ENCODE results near the gene DPH2. TPM values are rescaled to one million over a fixed set of nuclear protein-coding genes. Genes with fewer than 3 reads are reported as not detected.

Gene DPH2
- total RNA-seq, 1 donor from 2014 or later, result 9.5 TPM

- ATAC-seq, result no peak
- no peak for DNase-seq (ENCODE audit: low spot score)
Measured at GRCh38 chr1:43942411-43942810, 27.4 kb upstream of the DPH2 start.

DNA sequence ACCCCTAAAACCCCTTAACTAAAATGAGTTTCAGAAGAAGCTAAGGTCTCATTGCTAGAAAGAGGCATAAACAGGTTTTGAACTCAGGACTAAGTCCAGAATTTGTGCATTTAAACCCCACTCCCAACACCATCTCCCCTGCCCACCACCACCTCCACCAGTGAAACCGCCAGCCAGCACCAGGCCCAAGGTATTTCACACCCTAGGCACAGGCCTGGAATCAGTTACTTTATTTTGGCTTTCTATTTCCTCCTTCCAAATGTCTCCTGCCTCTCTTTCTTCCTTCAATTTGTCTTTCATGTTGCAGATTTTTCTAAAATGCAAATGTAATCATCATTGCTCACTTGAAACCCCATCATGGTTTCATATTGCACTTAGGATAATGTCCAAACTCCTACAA, 24.9 kb upstream of the DPH2 start:
- ATAC-seq, result no peak
- no peak for DNase-seq (ENCODE audit: low spot score)

DNA sequence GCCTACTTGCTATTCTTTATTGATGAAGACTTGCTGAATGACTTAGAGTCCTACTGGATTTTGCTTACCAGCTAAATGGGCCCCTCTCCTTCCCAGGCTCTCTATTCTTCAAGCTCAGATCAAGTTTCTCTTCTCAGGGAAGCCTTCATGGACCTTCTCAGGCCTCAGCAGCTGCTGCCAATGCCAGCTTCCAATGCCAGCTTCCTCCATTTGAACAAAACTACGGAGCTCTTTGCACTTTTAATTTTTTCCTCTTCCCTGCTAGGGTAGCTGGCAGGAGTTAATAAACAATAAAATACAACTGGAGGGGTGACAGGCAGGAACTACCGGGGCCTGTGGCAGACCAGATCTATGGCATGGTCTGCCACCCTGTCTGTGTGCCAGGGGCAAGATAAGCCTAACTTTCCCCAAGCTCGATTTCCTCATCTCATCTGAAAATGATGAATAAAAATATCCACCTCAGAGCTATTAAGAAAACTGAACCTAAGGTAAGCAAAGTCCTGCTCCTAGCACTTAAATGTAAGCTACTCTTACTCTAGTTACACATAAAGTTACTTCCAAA, 24.1 kb upstream of the DPH2 start:
- ATAC-seq, result no peak
- no peak for DNase-seq (ENCODE audit: low spot score)

DNA sequence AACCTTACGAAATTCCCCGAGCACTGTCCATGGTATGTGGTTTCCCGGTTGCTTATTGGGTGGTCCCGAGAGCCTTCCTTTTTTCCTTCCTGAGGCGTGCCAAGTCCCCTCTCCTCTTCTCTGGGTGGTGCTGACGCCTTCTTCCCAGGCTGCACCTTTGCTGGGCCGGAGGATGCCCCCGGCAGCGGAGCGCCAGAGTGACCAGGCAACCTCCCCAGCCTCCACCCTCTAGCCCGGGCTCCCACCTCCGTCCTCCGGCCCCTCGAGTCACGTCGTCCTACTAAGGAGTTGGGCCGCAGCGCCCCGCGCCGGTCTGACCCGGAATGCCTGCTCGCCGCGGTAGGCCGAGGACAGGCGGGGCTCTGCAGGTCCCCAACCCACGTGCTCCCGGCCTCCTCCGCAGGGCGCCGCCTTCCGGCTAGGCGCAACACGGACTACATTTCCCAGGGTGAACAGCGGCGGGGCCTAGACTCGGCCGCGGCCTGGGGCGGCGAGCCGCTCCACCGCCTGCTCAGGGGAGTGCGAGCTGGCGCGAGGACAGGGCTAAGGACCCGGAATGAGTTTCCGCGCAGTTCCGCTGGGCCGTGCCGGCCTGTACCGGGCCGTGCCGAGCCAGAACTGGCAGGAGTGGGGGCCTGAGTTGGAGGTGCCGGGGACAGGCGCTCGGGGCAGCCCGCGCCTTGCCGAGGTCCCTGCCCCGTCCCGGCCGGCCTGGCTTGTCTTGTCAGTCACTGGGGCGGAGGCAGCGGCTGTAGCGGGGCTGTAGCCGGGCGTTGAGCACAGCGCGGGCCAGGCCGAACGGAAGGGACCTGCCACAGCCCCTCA, 23.4 kb upstream of the DPH2 start, which contains the start of gene IPO13:
Gene IPO13 (plus strand): TSS at position 715 of the 825 bp plus-strand sequence. CDS start 651 bp downstream, outside the sequence.
- DNase-seq (ENCODE audit: low spot score), result peak; percentile 97
- peak; percentile 96 for ATAC-seq

DNA sequence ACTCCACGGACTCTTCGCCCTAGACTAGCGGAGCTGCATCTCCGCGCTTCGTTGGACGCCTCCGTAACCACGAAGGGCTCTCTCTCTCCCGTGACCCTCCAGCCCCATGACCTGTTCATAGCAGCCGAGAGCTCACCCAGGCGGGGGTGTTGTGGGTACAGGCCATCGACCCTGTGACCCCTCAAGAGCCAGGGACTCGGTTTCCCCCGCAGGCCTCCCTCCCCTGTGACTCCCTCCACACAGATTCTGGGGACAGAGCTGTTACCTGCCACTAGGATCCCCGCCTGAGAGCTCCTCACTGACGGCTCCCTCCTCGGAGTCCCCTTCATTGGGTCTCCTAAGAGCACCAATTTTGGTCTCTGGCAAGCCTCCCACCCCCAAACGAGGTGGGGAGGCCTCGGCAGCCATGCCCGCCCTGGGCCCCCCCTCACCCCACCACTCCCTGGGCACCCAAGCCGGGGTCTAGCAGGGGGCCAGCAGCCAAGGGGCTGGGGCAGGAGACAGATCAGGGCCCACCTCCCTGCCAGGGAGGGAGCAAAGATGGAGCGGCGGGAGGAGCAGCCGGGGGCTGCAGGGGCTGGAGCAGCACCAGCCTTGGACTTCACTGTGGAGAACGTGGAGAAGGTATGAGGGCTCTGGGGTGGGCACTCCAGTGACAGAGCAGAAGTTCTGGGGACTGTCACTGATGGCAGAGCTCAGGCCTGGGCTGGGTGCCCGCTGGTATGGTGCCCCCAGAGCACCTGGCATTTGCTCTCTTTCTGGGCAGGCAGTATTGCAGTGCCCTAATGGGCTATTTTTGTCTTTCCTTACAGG, 22.5 kb upstream of the DPH2 start:
- ATAC-seq (no peak), DNase-seq (ENCODE audit: low spot score) (peak; percentile 55)

DNA sequence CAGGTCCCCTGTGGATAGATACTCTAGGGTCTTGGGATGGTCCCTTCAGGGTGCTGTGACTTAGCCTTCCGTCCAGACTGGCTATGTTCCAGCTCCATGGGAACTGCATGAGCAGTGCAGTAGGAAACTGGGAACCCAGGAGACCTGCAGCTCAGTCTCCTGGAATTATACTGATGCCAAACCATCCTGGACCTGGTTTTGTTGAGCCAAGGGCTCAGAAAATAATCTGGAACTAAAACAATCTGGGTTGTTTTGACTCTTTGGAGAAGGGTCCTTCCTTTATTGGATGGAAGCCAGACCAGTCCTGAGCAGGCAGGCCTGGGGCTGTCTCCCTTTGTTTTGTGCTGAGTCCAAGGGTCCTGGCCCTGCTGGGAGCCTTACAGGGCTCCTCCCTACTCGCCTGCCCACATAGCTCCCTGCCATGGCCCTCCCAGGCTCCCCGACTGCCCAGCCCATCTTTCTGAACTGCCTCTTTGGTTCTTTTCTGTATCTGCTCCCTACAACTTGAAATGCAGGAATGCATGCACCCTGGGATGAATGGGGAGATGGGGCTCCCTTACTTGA, 21.9 kb upstream of the DPH2 start:
- no peak for DNase-seq (ENCODE audit: low spot score)
- no peak for ATAC-seq

GRCh38 chr1:43949678-43950077, 20.1 kb upstream of the DPH2 start:
- DNase-seq (ENCODE audit: low spot score) (no peak), ATAC-seq (no peak)

DNA sequence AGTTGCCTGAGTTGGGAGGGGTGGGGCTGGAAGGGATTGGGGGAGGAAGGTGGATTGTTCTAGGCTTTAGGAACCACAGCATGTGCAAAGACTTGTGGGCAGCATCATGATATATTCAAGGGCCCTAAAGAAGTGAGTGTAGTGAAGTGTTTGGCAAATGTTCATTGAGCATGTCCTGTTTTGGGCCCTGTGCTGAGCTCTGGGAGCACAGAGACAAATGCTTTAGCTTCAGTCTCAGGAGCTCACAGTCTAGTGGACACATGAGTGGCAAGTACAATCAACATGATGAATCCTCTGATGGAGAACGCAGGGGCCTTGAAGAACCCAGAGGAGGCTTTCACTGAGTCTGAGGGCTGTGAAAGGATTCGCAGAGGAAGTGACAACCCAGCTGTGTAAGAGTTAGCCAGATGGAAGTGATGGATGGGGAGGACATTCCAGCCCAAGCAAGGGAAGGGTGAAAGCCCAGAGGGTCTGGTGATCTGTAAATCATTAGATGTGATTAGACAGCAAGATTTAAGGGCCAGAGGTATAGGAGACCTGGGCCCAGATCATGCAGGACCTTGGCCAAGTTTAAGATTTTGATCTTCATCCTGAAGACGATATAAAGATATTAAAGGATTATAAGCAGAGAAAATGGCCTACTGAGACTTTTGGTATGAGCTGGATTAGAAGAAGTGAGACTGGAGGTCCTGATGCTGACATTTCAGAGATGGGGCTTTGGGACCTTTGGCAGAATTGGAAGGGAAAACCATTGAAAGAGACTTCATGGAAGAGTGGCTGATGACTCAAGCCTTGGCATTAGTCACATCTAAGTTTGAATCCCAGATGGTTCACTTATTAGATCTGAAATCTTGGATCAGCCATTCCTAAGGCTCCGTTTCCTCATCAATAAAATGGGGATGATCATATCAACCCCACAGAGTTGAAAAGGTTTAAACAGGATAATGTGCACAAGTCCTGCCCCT, 18.5 kb upstream of the DPH2 start:
- DNase-seq (ENCODE audit: low spot score) (no peak), ATAC-seq (no peak)

DNA sequence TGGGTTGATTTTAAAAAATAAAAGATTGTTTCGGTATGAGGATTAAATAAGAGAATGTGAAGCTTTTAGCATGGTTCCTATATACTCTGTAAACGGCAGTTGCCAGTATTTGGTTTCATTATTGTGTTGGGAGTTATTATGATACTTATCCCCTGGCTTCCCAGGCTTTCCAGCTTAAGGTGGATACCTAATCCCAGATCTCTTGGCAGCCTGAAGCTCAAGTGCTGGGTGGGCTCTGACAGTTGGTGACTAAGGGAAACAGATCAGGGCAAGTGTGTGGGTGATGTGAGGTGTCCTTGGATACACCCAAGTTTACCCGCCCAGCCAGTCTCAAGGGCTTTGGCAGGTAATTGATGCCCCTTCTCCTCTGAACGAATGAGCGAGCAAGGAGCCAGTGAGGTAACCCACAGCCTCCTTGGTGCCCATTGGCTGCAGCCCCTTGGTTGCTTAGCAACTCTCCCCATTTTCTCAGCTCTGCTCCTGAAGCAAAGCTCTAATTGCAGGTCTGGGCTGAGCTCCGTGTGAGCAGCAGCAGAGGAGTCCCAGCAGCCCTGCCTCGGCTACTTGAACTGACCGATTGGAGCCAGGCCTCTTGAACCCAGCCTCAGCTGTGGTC, 17.0 kb upstream of the DPH2 start:
- DNase-seq (ENCODE audit: low spot score), result no peak
- ATAC-seq, result no peak

GRCh38 chr1:43953361-43953760, 16.4 kb upstream of the DPH2 start:
- ATAC-seq (no peak), DNase-seq (ENCODE audit: low spot score) (no peak)

- no peak for ATAC-seq
- DNase-seq (ENCODE audit: low spot score), result no peak
Measured at GRCh38 chr1:43954036-43954435, 15.8 kb upstream of the DPH2 start.

- DNase-seq (ENCODE audit: low spot score) (no peak), ATAC-seq (no peak)
Measured at GRCh38 chr1:43956234-43956633, 13.6 kb upstream of the DPH2 start.

DNA sequence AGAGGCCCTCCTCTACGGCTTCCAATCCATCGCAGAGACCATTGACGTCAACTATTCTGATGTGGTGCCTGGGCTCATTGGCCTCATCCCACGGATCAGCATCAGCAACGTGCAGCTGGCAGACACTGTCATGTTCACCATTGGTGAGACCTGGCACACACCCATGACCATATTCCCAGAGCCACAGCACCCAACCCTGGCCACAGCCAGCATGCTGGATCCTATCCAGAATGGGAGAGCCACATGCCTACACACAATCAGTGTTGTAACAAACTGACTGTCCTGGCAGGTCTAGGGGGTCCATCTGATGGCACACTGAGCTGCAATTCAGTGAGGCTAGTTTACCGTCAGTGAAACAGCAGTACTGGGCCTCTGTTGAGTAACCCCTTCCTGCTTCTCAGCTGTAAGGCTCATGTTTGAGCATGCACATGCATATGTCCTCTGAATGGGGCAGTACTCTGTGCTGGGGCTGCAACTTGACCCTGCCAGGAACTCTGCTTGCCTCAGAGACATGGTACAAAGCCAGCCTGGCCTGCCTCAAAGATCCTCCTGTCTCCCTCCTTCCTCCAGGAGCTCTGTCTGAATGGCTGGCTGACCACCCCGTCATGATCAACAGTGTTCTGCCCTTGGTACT, 12.3 kb upstream of the DPH2 start:
- DNase-seq (ENCODE audit: low spot score) (no peak), ATAC-seq (no peak)

DNA sequence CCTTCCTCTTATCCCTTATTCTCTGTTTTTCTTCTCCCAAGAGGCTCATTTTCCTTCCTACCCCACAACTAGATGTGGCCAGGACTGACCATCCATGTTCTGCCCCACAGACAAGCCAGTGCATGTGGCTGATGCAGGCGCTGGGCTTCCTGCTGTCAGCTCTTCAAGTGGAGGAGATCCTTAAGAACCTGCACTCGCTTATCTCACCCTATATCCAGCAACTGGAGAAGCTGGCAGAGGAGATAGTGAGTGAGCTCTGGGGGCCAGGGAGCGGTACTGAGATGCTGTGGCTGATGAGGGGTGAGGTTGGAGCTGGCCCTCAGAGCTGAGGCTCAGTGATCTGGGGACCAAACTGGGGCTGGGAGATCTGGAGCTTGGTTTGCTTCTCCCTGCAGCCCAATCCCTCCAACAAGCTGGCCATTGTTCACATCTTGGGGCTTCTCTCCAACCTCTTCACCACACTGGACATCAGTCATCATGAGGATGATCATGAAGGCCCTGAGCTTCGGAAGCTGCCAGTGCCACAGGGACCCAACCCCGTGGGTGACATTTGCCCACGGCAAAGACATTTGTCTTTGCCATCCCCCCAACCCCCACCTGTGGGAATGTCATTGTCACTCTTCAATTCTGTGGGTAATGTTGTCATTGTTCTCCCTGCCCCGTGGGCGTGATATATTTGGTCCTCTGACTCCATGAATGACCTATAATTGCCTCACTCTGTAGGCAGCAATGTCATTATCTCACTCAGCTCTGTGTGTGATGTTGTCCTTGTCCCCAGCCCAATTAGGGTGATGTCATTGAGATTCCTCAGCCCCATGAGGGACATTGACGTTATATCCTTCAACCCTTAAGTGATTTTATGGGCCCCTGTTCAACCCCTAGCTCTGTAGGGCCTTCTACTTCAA, 11.2 kb upstream of the DPH2 start:
- no peak for ATAC-seq
- DNase-seq (ENCODE audit: low spot score), result no peak

DNA sequence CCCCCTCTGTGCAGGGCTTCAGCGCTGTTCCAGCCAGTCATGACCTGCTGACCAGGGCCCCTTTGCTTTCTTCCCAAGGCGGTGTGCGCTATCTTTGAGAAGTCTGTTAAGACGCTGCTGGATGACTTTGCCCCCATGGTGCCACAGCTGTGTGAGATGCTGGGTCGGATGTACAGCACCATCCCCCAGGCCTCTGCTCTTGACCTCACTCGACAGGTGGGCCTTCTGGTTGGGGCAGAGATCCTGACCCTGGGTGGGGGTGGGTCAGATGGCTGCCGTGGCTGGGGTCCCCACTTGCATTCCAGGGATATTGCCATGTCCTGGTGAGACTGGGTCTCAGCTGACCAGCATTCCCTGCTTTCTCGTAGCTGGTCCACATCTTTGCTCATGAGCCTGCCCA, 9.0 kb upstream of the DPH2 start:
- DNase-seq (ENCODE audit: low spot score) (no peak), ATAC-seq (no peak)

- DNase-seq (ENCODE audit: low spot score), result no peak
- no peak for ATAC-seq
Measured at GRCh38 chr1:43961692-43962091, 8.1 kb upstream of the DPH2 start.

DNA sequence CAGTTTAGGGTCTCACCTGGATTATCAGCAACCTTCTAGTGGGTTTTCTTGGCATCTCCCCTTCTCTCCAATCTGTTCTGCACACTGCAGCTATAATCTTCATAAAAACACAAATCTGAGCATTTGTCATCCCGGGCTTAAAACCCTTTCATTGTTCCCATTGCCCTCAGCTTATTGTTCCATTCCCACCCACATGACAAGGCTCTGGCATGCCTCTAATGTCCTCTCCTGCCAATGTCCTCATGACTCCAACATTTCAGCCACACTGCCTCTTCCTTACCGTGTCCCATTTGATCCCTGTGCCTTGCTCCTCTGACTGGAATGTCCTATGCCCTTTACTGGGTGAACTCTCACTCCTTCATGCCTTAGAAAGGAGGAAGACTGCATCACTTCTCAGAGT, 7.5 kb upstream of the DPH2 start:
- DNase-seq (ENCODE audit: low spot score), result no peak
- no peak for ATAC-seq

DNA sequence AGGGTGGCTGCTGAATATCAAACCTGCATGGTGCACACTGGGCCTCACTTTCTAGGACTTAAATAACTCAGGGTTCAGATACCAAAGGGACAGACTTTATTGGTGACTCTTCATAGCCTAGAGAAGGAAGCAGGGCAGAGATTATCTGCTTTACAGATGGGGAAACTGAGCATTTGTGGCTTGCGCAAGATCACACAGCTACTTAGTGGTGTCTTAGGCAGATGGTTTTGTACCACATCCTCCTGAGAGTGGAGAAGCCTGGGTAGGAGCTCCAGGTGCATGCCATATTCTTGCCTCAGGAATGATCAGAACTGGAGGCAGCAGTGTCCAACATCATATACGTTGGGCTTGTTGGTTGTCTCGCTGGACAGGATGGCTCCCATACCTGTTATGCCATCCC, 6.8 kb upstream of the DPH2 start:
- ATAC-seq (no peak), DNase-seq (ENCODE audit: low spot score) (no peak)
